HG03520 (cell line): Measurements from ENCODE around the gene NCOA7.
"Not testable (repeated sequence)": the region's sequence is repeated elsewhere in the genome, so short reads cannot be mapped to it uniquely, and the experiment has no call there.

Source experiments
- ATAC-seq: cut with Tn5 transposase; IDR thresholded peaks from one replicate; pipeline ENCODE4 v1.9.1; 2021; ENCODE audit warnings: mild to moderate bottlenecking, moderate library complexity; ENCODE audit not compliant: unreplicated experiment

NCOA7 gene

GRCh38 chr6:125918230-125918629 is 127.5 kb downstream of the NCOA7 start:
- no peak for ATAC-seq

- ATAC-seq, result peak; percentile 96
These were observed 128.2 kb downstream of the NCOA7 start for GRCh38 chr6:125918681-125919566.

GRCh38 chr6:125919618-125920017 is 128.9 kb downstream of the NCOA7 start:
- no peak for ATAC-seq

GRCh38 chr6:125922322-125922860 is 131.6 kb downstream of the NCOA7 start:
- ATAC-seq, result no peak

- no peak for ATAC-seq
These were observed 132.7 kb downstream of the NCOA7 start for GRCh38 chr6:125923366-125923877.

- no peak for ATAC-seq
These were observed 133.4 kb downstream of the NCOA7 start for GRCh38 chr6:125924169-125924568.

- no peak for ATAC-seq
These were observed 134.1 kb downstream of the NCOA7 start for GRCh38 chr6:125924697-125925358.

- no peak for ATAC-seq
These were observed 136.0 kb downstream of the NCOA7 start for GRCh38 chr6:125926711-125927110.

GRCh38 chr6:125927761-125928160 is 137.0 kb downstream of the NCOA7 start:
- ATAC-seq, result no peak

GRCh38 chr6:125930765-125931418 is 140.1 kb downstream of the NCOA7 start:
- ATAC-seq, result no peak

- ATAC-seq, result peak; percentile 70
These were observed 141.1 kb downstream of the NCOA7 start for GRCh38 chr6:125931733-125932450.

- ATAC-seq, result peak; percentile 21
These were observed 141.7 kb downstream of the NCOA7 start for GRCh38 chr6:125932451-125932795.

- ATAC-seq, result not testable (repeated sequence)
These were observed 144.8 kb downstream of the NCOA7 start for GRCh38 chr6:125935520-125935919.

GRCh38 chr6:125939026-125939425 is 148.3 kb downstream of the NCOA7 start:
- ATAC-seq, result no peak

- ATAC-seq, result no peak
These were observed 149.0 kb downstream of the NCOA7 start for GRCh38 chr6:125939791-125940190.

- no peak for ATAC-seq
These were observed 149.7 kb downstream of the NCOA7 start for GRCh38 chr6:125940247-125941041.

GRCh38 chr6:125942672-125943527 is 152.1 kb downstream of the NCOA7 start:
- no peak for ATAC-seq

- ATAC-seq, result no peak
These were observed 153.0 kb downstream of the NCOA7 start for GRCh38 chr6:125943528-125944433.
